HG03432 (cell line): ENCODE measurements around the gene CHD9.
"Not testable (repeated sequence)": the region's sequence is repeated elsewhere in the genome, so short reads cannot be mapped to it uniquely, and the experiment has no call there.

ENCODE experiments used
- ATAC-seq: cut with Tn5 transposase; IDR thresholded peaks from one replicate; pipeline ENCODE4 v1.9.1; 2021; ENCODE audit warnings: mild to moderate bottlenecking, moderate library complexity; ENCODE audit not compliant: unreplicated experiment

Gene CHD9

DNA sequence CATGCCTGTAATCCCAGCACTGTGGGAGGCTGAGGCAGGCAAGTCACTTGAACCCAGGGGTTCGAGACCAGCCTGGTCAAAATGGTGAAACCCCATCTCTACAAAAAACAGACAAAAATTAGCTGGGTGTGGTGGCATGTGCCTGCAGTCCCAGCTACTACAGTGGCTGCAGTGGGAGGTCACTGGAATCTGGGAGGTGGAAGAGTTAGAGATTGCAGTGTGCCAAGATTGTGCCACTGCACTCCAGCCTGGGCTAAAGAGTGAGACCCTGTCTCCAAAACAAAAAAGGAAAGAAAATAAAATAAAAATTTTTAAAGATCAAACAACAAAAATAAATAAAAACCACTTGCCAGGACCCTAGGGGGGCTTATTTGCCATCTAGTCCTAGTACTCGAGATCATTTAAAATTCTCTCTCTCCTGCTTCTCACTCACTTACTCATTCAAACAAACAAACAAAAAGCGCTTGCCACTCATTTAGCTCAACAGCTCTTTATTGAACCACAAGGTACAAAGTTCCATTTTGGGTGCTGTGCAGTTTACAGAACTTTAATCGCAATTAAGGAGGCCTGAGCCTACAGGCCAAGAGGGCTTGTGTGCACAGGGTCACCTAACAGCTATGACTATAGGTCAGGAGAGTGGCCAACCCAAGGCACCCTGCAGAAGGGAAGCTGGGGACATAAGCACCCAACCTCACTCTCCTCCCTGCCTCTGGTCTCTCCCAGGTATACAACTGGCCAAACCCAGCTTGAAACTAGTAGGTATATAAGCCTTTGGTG is 6.5 kb upstream of the CHD9 start:
- ATAC-seq = no peak

DNA sequence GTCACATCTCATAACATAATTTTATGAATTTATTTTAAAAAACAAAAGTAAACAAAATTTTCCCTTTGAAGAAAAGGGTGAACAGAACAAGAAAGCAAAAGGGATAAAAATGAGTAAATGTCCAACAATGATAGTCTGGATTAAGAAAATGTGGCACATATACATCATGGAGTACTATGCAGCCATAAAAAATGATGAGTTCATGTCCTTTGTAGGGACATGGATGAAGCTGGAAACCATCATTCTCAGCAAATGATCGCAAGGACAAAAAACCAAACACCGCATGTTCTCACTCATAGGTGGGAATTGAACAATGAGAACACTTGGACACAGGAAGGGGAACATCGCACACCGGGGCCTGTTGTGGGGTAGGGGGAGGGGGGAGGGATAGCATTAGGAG is 3.5 kb upstream of the CHD9 start:
- not testable (repeated sequence) for ATAC-seq

DNA sequence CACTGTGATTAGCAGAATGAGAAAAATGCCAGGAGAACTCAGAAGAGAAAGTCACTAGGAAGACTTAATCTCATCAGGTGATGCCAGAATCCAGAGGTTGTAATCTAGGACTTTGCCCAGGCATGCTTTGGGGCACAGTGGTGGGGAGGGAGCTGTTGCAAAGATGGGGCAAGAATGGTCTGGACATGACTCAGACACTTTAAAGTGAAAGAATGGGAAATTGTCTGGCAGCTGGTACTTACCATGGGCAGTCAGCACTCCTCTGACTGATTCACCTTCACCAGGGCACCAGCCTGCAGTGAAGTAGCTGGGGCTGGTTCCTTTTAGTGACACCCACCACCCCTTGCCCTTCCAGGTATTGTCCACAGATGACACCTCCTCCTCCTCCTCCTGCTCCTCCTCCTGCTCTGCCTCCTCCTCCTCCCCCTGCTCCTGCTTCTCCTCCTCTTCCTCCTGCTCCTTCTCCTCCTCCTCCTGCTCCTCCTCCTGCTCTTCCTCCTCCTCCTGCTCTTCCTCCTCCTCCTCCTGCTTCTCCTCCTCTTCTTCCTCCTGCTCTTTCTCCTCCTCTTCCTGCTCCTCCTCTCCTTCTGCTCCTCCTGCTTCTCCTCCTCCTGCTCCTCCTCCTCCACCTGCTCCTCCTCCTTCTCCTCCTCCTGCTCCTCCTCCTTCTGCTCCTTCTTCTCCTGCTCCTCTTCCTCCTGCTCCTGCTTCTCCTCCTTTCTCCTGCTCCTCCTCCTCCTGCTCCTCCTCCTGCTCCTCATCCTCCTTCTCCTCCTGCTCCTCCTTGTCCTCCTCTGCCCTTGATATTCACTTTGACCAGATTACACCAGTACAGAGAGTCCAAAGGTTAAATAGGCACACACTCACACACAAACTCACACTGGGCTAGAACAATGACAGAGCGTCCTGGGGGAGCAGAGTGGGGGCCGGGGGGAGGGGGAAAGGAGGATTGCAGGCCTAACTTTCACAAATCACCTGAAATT is 2.0 kb upstream of the CHD9 start, which contains the start of gene CHD9NB:
Gene CHD9NB, minus strand, starts transcription at position 379 of the 983 bp plus-strand sequence. CDS start 8,739 bp downstream, outside the sequence.
- peak; percentile 43 for ATAC-seq

DNA sequence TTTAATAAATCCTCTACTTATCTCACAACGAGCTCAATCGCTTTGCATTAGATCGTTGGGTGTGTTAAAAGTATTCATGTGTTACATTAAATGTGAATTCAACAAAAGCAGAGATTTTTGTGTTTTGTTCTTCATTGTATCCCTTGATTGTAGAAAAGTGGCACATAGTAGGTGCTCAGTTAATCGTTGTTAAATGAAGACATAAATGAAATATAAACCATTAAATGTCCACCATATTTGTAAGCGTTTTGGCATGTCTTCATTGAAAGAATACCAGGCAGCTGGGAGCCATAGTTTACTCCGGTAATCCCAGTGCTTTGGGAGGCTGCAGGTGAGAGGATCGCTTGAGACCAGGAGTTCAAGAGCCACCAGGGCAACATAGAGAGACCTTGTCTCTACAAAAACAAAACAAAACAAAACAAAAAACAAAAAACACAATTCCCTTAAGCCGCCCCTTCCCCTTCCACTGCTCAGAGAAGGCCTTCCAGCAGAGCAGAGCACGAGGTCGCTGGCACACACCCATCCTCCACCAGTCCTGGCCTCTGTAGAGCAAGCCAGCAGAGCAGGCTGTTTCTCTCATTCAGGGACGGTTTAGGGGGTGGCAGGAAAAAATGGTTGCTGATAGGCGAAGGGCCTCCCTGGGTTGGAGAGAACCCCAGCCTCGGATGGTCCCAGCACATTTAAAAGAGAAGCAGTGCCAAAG is 673 bp upstream of the CHD9 start:
- ATAC-seq = peak; percentile 38

DNA sequence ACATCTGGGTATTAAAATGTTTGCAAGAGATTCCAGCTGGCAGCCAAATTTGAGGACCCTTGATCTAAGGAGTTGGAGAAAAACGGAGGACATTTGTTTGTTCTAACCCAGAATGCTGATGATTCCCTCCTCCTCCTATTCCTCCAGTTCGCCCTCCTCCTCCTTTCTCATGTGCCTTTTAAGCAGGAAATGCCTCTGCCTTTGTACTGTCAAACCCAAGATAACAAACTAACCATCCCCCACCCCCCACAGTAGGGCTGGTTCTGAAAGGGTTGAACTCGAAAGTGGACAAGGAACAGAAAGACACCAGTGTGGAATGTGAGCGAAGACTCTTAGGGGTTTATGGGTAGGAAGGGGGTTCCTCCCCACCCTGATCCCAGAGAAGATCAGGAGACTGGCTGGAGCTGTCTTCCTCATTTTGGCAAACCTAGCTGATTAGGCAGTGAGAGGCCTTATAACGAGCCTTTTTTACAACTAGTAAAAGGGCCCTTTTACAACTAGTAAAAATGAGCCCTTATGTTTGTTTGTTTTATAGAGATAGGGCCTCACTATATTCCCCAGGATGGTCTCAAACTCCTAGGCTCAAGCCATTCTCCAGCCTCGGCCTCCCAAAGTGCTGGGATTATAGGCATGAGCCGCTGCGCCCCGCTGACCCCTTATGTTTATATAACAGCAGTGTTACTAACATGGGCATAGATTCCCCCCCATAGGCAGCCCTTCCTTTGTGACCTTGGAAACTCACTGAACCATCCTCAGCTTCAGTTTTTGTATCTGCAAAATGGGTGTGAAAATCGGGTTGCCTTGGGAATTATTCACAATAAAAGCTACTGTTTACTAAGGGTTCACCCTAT is 975 bp downstream of the CHD9 start:
- ATAC-seq = no peak

DNA sequence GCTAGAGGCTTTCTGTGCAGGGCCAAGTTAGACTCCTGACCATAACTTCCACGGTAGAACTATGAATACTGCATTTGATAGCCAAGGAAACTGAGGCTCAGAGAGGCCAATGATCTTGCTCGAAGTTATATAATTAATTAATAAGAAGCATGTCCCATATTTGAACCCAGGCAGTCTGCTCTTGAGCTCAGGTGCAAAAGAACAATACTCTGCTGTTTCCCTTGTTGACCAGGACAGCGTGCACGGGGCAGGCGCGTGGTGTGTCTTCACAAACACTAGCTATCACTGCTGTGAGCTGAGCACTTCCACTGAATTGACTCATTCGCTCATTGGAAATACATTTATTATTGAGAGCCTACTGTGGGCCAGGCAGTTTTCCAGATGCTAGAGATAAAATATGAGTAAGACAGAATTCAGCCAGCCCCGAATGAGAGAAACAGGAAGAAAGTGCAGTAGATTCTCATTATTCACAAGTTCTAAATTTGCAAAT is 1.6 kb downstream of the CHD9 start:
- ATAC-seq = no peak

DNA sequence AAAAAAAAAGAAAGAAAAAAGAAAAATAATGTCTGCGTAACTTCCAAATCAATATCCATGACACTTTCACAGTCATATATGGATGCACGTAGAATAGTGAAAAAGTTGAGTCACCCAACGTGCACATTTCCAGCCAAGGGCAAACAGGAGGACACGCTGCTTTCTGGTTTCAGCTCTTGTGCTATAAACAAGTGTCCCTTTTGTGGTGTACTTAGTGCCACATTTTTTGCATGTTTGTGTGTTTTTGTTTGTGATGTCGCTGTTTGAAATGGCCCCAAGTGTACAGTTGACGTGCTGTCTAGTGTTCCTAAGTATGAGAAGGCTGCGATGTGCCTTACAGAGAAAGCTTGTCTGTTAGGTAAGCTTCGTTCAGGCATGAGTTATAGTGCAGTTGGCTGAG is 2.9 kb downstream of the CHD9 start:
- ATAC-seq = no peak

DNA sequence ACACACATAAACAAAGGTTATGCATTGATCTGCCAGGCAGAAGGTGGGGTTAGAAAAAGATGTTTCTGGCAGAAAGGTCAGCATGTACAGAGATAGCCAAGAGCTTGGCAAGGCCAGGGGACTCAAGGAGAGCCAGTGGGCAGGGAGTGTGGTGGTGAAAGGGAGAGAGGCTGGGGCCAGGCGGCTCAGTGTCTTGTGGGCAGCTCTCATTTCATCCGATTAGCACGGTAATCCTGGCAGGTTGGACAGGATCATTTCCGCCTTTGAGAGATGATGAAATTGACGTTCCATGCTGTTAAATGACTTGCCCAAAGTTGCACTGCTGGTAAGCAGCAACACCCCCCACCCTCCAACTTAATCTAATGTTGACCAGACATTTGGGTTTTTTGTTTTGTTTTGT is 3.6 kb downstream of the CHD9 start:
- ATAC-seq = no peak

DNA sequence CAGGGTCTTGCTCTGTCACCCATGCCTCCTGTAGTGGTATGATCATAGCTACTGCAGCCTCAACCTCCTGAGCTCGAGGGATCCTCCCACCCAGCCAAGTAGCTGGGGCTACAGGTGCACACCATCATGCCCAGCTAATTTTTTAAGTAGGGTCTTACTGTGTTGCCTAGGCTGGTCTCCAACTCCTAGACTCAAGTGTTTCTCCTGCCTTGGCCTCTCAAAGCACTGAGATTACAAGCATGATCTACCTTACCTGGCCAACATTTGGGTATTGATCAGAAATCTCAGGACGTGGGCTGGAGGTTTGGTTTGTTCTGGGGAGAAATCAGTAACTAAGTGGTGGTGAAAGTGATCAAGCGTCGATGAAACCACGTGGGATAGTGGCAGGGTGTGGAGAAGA is 4.1 kb downstream of the CHD9 start:
- ATAC-seq = no peak

DNA sequence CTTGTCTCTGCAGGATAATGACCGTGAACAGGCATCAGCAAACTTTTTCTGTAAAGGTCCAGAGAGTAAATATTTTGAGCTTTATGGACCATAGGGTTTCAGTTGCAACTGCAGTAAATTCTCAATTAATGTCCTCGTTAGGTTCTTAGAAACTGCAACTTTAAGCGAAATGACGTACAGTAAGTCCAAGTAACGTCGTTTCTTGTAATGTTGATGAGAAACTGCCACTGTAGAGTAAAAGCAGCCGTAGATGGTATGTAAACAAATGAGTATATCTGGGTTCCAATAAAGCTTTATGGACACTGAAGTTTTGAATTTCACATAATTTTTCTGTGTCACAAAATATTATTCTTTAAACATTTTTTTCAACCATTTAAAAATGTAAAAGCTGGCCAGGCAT is 4.9 kb downstream of the CHD9 start:
- ATAC-seq = no peak

- peak; percentile 12 for ATAC-seq
Observed at GRCh38 chr16:53061256-53061655, 6.5 kb downstream of the CHD9 start.

DNA sequence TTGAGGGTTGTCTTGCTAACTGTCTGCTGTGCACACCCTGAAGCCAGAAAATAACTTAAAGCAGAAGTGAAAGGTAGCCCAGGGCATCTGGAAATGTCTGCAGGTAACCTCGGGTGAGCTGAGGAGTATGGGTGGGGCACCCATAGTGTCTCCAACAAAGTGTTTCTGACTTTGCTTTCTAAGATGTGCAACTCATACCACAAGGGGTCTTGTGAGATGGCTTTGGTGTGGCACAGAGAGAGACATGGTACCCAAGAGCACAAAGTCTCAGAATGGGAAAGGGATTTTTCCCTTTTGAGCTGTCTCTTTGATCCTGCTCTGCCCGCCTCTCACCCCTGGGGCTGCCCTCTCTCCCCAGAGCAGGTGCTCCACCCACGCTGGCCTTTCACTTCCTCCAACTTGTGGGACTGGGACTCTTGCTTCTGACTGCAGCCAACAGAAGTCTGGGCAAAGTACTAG is 6.9 kb downstream of the CHD9 start:
- peak; percentile 87 for ATAC-seq

DNA sequence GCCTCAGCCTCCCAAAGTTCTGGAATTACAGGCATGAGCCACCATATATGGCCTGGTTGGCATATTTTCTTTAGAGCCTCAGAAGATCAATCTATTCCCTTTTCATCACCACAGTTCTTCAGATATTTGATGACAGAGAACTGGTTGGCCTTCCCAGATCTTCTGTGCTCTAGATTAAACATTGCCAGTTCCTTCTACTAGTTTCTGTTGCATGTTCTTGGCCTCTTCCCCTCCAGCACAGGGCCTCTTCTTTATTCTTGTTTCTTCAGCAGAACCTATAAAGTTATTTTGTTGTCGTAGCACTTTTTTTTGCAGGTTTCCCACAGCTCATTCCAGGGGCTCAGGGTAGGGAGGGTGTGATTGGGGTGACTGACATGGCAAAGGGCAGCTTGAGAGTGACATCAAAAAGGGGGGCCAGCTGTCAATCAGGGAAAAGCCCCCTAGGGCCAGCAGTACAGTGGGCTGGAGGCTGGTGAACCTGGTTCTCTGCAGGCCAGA is 9.3 kb downstream of the CHD9 start:
- no peak for ATAC-seq

GRCh38 chr16:53065461-53066061 is 10.8 kb downstream of the CHD9 start:
- ATAC-seq = no peak

DNA sequence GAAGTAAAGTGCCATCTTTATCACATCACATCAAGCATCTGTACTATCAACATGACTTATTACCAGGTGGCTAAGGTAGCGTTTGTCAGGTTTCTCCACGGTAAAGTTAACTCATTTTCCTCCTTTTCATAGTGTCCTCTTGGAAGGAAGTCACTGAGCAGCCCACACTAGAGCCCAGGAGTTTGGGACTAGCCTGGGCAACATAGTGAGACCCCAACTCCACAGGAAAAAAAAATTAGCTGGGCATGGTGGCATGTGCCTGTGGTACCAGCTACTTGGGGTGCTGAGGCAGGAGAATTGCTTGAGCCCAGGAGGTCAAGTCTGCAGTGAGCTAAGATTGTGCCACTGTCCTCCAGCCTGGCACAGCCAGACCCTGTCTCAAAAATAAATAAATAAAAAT is 12.9 kb downstream of the CHD9 start:
- no peak for ATAC-seq

- ATAC-seq = peak; percentile 63
Observed at GRCh38 chr16:53068423-53068833, 13.6 kb downstream of the CHD9 start.

GRCh38 chr16:53069772-53070171 is 15.0 kb downstream of the CHD9 start:
- ATAC-seq = no peak

GRCh38 chr16:53071748-53072301 is 17.0 kb downstream of the CHD9 start:
- peak; percentile 64 for ATAC-seq

GRCh38 chr16:53073022-53073421 is 18.2 kb downstream of the CHD9 start:
- no peak for ATAC-seq
